Measurements from ENCODE around the gene PIEZO1. TPM values are rescaled to one million over a fixed set of nuclear protein-coding genes. Genes with fewer than 3 reads are reported as not detected.
A peak's percentile ranks its signal among the peaks of the same experiment; 100 is the strongest.

Gene PIEZO1
- total and polyA plus RNA-seq, 10 donors: 145 to 385 (median 201) TPM

DNA sequence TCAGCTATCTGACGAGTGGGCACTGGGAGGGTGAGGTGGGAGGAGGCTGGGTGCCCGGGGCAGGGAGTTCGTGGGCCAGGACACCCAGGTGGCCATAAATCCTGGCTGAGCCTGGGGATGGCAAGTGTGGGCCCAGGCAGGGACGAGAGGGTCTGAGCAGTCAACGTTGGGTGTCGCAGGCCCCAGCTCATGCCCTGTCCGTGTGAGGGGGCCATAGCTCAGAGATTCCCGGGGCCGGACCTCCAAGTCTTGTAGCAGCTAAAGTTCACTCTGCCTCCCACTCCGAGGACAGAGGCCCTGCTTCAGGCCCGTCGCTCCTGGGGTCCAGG, 44.3 kb downstream of the PIEZO1 start:
- Histone ChIP-seq H3K4me3 (no peak overlapping the region), H3K36me3 (peaks cover 0 to 74% (median 37%) of the 10 kb centered on the region in 6 donors), H3K27me3 (replicated peaks in 1 of 7) (no peaks in the 10 kb centered on the region), H3K27ac (no peak overlapping the region), H3K9me3 (no peaks in the 10 kb centered on the region), H3K4me1 (peaks cover 33 to 78% (median 61%) of the 10 kb centered on the region in 6 donors)
- DNase-seq: no peak
- intact Hi-C loops (cut with DNase I; ENCODE audit: low total_unique reads): no loop called here
- 84 to 96% (median 92%) methylated on average over 8 to 12 of the region's 12 CpGs for WGBS, 5 donors
- TF ChIP-seq POLR2AphosphoS5 (IDR thresholded peaks at IDR 0.05) (no peak), POLR2A (IDR thresholded peaks at IDR 0.05) (no peak), CTCF (IDR thresholded peaks at IDR 0.05 in 8 of 11, conservative IDR thresholded peaks at IDR 0.05 in 3 of 11) (no peak)

DNA sequence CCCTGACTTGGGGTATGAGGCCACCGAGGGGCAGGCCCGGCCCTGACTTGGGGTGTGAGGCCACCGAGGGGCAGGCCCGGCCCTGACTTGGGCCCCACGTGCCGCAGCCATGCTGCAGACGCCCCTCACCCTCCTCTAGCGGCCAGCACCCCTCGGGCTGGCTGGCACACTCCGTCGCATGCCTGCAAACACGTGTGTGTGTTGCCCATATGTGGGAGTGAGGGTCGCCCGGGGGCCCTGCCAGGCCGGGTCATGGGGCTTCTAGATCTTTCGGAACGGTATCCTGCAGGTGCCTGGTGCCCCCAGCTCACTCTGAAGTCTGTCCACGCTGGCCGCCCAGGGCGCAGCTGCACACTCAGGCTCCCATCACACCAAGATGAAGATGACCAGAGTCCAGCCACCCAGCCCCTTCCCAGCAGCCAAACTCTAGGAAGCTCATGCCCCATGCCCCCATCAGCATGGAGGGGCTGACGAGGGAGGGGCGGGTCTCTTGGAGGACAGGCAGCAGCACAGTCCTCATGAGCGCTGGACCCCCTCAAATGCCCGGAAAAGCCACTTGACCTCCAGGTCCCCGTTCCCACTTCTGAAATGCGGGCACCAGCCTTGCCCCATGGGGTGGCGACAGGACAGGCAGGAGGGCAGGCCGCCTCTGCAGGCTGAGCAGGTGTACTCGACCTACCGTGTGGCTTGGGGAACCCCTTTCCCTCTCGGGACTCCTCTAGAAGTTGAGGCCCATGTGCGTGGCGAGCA, 44.9 kb downstream of the PIEZO1 start:
- Histone ChIP-seq H3K9me3 (no peaks in the 10 kb centered on the region), H3K36me3 (peaks cover 0 to 79% (median 43%) of the 10 kb centered on the region in 6 donors), H3K27ac (peak overlapping the region in 4 of 8 donors; percentile 79 to 86 (median 82)), H3K4me3 (no peak overlapping the region), H3K27me3 (replicated peaks in 1 of 7) (no peaks in the 10 kb centered on the region), H3K4me1 (peaks cover 27 to 72% (median 56%) of the 10 kb centered on the region in 6 donors)
- no peak for DNase-seq
- no peak for TF ChIP-seq CTCF (IDR thresholded peaks at IDR 0.05 in 8 of 11, conservative IDR thresholded peaks at IDR 0.05 in 3 of 11)
- no peak for TF ChIP-seq POLR2AphosphoS5 (IDR thresholded peaks at IDR 0.05)
- no peak for TF ChIP-seq POLR2A (IDR thresholded peaks at IDR 0.05)
- 83 to 90% (median 86%) methylated on average over 12 to 33 of the region's 33 CpGs for WGBS, 5 donors
- intact Hi-C loops (cut with DNase I; ENCODE audit: low total_unique reads): loop anchor here (5.0 to 10.0 kb wide), 2 partner anchors 427 to 475 kb away; partner anchors contain the start of gene ZNF778

DNA sequence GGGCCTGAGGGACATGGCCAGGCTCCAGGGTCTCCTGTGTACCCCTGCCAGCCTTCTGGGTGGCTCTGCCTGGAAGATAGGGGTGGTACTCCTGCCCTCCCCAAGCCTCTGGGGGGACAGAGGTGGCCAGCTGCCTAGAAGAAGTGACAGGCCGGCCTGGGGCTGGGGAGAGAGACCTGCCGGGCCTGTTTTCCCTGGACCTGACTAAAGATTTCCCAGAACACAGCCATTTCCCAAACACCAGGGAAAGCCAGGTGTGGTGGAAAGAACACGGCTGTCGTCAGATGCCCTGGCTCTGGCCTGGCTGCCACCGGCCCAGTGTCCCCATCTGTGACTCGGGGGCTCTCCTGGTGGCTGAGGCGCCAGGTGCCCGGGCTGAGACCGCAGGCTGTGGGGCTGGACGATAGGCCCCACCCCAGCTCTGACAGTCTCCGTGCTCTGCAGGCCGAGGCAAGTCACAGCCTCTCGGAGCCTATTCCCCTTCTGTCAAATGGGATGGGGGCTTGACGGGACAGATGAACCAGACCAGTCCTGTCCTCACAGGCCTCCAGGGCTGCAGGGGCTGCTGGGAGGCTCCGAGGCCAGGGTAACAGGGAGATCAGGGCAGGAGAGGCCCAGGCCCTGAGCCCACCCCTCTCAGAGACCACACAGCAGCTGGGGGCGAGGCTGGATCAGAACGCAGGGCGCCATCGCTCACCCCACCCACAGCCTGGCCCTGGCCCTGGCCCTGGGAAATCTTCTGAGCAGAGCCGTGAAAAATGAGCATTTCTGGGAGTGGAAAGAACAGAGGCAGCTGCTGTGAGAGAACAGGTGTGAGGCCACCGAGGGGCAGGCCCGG, 45.7 kb downstream of the PIEZO1 start:
- Histone ChIP-seq H3K27me3 (replicated peaks in 1 of 7) (no peaks in the 10 kb centered on the region), H3K9me3 (no peaks in the 10 kb centered on the region), H3K4me1 (peaks cover 19 to 64% (median 48%) of the 10 kb centered on the region in 6 donors), H3K27ac (peak overlapping the region; percentile 55 to 86 (median 78)), H3K4me3 (no peak overlapping the region), H3K36me3 (peaks cover 0 to 87% (median 51%) of the 10 kb centered on the region in 6 donors)
- intact Hi-C loops (cut with DNase I; ENCODE audit: low total_unique reads): loop anchor here (5.0 to 10.0 kb wide), 2 partner anchors 428 to 475 kb away; partner anchors contain the start of gene ZNF778
- DNase-seq: no peak
- no peak for TF ChIP-seq CTCF (IDR thresholded peaks at IDR 0.05 in 8 of 11, conservative IDR thresholded peaks at IDR 0.05 in 3 of 11)
- no peak for TF ChIP-seq POLR2AphosphoS5 (IDR thresholded peaks at IDR 0.05)
- no peak for TF ChIP-seq POLR2A (IDR thresholded peaks at IDR 0.05)
- WGBS, 5 donors: 82 to 92% (median 83%) methylated on average over 10 to 22 of the region's 22 CpGs
